ENCODE measurements around the gene ID1. TPM values are rescaled to one million over a fixed set of nuclear protein-coding genes. Genes with fewer than 3 reads are reported as not detected.

Gene ID1
- total and polyA plus RNA-seq, 10 of the 15 experiments (the other 5 are each of a cell fraction or from before 2014, with no cell fraction given) = 0.09 to 1.3 (median 0.47) TPM; not detected in 2

DNA sequence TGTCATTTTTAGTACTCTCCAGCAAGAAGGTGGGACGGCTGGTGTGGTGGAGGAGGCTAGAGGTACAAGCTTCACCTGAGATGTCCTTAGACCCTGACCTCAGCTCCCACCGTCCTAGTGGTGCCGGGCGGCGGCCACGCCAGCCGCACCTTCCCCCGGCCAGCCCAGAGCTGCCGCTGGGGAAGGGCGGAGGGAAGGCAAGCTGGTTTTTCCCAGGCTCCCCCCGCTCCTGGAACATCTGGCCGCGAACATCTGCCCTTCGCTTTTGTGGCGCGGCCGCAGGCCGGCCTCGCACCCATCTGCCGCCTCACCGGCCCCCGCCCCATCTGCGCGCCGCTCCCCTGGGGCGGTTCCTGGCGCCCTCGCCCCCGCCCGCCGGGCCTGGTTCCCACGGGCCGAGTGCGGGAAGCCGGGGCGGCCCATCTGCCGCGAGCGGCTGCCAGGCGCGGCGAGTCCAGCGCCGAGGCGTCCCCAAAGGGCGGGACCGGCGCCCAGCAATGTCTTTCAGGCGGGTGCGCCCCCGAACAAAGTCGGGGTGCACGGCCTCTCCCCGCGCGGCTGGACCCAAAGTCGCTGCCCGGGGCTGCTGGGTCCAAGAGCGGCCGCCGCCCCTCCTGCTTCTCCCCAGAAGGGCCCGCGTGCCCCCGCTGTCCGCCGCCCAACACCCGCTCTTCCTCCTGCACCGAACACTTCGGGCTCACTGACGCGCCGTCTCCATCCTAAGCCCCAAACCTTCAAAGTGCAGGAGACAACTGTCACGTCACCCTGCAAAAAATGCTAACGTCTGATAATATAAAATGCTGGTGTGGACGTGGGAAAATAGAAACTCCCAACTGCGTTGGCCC is 17.3 kb upstream of the ID1 start:
- Histone ChIP-seq H3K9me3 (replicated peaks; ENCODE audit: control insufficient read depth, insufficient read depth, low read length) (no peaks in the 10 kb centered on the region), H3K36me3 (ENCODE audit: control insufficient read depth in 2 of 2, insufficient read depth in 2 of 2, low read length in 1 of 2) (no peaks in the 10 kb centered on the region), H3K4me1 (ENCODE audit: control insufficient read depth, insufficient read depth, low read length) (no peaks in the 10 kb centered on the region), H3K9ac (ENCODE audit: control insufficient read depth, insufficient read depth, low read length) (no peak overlapping the region), H4K20me1 (ENCODE audit: control insufficient read depth, insufficient read depth) (no peaks in the 10 kb centered on the region), H3K4me2 (ENCODE audit: control insufficient read depth, insufficient read depth) (peak overlapping the region; percentile 68), H3K79me2 (ENCODE audit: control insufficient read depth, insufficient read depth, low read length) (no peaks in the 10 kb centered on the region), H3K27me3 (replicated peaks in 1 of 2; ENCODE audit: control insufficient read depth in 2 of 2, insufficient read depth in 2 of 2, low read length in 1 of 2) (peaks cover 2% of the 10 kb centered on the region in 2 experiments; a peak in 2 of 4 replicates), H3K27ac (ENCODE audit: control insufficient read depth, insufficient read depth) (no peak overlapping the region), H3K4me3 (0 out of 2 replicates have a peak overlapping the region, but pooled peaks have one; percentile 4), H2AFZ (ENCODE audit: control insufficient read depth, low read depth, low read length) (peak overlapping the region; percentile 34)
- intact Hi-C loops (cut with micrococcal nuclease; ENCODE audit: unreplicated experiment) (no loop called here), in situ Hi-C loops (cut with MboI) (no loop called here)
- ChIA-PET RAD21 (ENCODE audit: unreplicated experiment) (interaction anchor here (0.7 to 3.1 kb wide), 3 partner anchors 15 to 25 kb away, joined by 3 to 10 read pairs (median 3); no protein-coding TSS in a partner anchor), SMC1A (ENCODE audit: uncharacterized antibody, unreplicated experiment) (interaction anchor here (0.7 to 1.2 kb wide), 2 partner anchors 24 to 25 kb away, joined by 4 to 5 read pairs; no protein-coding TSS in a partner anchor), POLR2A (no interaction called here), CTCF (interaction anchor here (0.8 to 2.1 kb wide), 4 partner anchors 15 to 25 kb away, joined by 3 to 9 read pairs (median 6); no protein-coding TSS in a partner anchor)
- BruUV-seq (replicated peaks) = no TSS peak
- 9% methylated on average over 45 of the region's 76 CpGs for WGBS (ENCODE audit: insufficient coverage, insufficient replicate concordance, low lambda C conversion rate, missing lambda C conversion rate)
- no peak for FAIRE-seq
- peak; percentile 69 for ATAC-seq
- DNase-seq (ENCODE audit: low read depth, low spot score) = no peak
- TF ChIP-seq MYC (IDR thresholded peaks at IDR 0.05; ENCODE audit: insufficient read depth, insufficient read length, insufficient replicate concordance, low read length, severe bottlenecking) (no peak), NR2F1 (conservative IDR thresholded peaks at IDR 0.05) (0 out of 2 replicates have a peak, but pooled peaks have one; percentile 28), ESRRA (IDR thresholded peaks at IDR 0.05; ENCODE audit: low read length) (no peak), GATAD2B (conservative IDR thresholded peaks at IDR 0.05; ENCODE audit: low read depth) (peak; percentile 94), SMAD5 (IDR thresholded peaks at IDR 0.05; ENCODE audit: low read depth) (no peak), EGR1 (IDR thresholded peaks at IDR 0.05; ENCODE audit: borderline replicate concordance in 1 of 2, low read depth in 2 of 2, low read length in 2 of 2) (peak in 1 of 2 experiments; percentile 24; a peak in 1 of 3 replicates), RB1 (IDR thresholded peaks at IDR 0.05; ENCODE audit: borderline replicate concordance) (peak; percentile 58; the same call in 1 of the 2 replicates), CBX5 (IDR thresholded peaks at IDR 0.05; ENCODE audit: low read depth) (no peak), POU2F2 (IDR thresholded peaks at IDR 0.05; ENCODE audit: borderline replicate concordance, low read depth, low read length) (no peak), CBX3 (IDR thresholded peaks at IDR 0.05; ENCODE audit: borderline replicate concordance, low read depth) (no peak), BHLHE40 (IDR thresholded peaks at IDR 0.05; ENCODE audit: borderline replicate concordance in 1 of 2, low read depth in 2 of 2, low read length in 1 of 2) (peak in 1 of 2 experiments; percentile 31; a peak in 1 of 4 replicates), ASH2L (IDR thresholded peaks at IDR 0.05; ENCODE audit: borderline replicate concordance, low read depth) (no peak), RAD51 (IDR thresholded peaks at IDR 0.05) (no peak), SIN3A (IDR thresholded peaks at IDR 0.05; ENCODE audit: low read depth, low read length) (no peak), IKZF1 (conservative IDR thresholded peaks at IDR 0.05) (peak; percentile 62), SP1 (IDR thresholded peaks at IDR 0.05; ENCODE audit: low read depth, low read length) (no peak)
- TF ChIP-seq, protein P1, sequence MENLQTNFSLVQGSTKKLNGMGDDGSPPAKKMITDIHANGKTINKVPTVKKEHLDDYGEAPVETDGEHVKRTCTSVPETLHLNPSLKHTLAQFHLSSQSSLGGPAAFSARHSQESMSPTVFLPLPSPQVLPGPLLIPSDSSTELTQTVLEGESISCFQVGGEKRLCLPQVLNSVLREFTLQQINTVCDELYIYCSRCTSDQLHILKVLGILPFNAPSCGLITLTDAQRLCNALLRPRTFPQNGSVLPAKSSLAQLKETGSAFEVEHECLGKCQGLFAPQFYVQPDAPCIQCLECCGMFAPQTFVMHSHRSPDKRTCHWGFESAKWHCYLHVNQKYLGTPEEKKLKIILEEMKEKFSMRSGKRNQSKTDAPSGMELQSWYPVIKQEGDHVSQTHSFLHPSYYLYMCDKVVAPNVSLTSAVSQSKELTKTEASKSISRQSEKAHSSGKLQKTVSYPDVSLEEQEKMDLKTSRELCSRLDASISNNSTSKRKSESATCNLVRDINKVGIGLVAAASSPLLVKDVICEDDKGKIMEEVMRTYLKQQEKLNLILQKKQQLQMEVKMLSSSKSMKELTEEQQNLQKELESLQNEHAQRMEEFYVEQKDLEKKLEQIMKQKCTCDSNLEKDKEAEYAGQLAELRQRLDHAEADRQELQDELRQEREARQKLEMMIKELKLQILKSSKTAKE (IDR thresholded peaks at IDR 0.05; ENCODE audit: low read depth, poor library complexity, severe bottlenecking) = no peak
- TF ChIP-seq, protein P2, sequence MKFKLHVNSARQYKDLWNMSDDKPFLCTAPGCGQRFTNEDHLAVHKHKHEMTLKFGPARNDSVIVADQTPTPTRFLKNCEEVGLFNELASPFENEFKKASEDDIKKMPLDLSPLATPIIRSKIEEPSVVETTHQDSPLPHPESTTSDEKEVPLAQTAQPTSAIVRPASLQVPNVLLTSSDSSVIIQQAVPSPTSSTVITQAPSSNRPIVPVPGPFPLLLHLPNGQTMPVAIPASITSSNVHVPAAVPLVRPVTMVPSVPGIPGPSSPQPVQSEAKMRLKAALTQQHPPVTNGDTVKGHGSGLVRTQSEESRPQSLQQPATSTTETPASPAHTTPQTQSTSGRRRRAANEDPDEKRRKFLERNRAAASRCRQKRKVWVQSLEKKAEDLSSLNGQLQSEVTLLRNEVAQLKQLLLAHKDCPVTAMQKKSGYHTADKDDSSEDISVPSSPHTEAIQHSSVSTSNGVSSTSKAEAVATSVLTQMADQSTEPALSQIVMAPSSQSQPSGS (IDR thresholded peaks at IDR 0.05; ENCODE audit: low read length) = no peak
- TF ChIP-seq, protein P3, sequence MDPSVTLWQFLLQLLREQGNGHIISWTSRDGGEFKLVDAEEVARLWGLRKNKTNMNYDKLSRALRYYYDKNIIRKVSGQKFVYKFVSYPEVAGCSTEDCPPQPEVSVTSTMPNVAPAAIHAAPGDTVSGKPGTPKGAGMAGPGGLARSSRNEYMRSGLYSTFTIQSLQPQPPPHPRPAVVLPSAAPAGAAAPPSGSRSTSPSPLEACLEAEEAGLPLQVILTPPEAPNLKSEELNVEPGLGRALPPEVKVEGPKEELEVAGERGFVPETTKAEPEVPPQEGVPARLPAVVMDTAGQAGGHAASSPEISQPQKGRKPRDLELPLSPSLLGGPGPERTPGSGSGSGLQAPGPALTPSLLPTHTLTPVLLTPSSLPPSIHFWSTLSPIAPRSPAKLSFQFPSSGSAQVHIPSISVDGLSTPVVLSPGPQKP (IDR thresholded peaks at IDR 0.05; ENCODE audit: low read depth, low read length) = no peak
